OCI-LY1 (cell line): Measurements from ENCODE around the gene CA6.

ENCODE experiments used
- EZH2 ChIP-seq: fragments of 200-600 bp; sonication (generic), shearing (Covaris generic); IDR thresholded peaks from 2 replicates; pipeline ENCODE4 v1.8.0; 2017; ENCODE audit warnings: borderline replicate concordance, mixed run types, mild to moderate bottlenecking, antibody characterized with exemption, low read length, moderate library complexity, mixed read lengths
- TF ChIP-seq, protein P1 (sequence below): fragments of 200-600 bp; sonication (generic), shearing (Covaris generic); IDR thresholded peaks from 2 replicates; pipeline ENCODE4 v1.5.1; 2017; ENCODE audit warnings: mild to moderate bottlenecking, antibody characterized with exemption, low read length, moderate library complexity, mixed read lengths

DNA sequence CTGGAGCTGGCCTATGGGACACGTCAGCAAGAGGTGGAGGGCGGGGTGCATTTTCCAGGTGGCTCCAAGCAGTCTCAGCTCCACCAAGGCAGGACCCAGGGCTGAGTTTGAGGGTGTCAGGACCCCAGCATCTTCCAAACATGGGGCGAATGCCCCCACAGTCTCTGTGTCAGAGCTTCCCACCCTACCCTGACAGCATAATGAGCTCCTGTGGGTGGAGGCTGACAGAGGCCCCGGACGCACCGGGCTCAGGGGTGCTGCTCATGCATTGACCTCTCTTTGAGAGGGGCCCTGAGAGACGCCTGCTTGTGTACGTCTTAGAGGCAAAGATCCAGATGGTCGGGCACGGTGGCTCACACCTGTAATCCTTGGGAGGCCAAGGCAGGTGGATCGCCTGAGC lies 43.4 kb downstream of the CA6 start:
- TF ChIP-seq, protein P1, sequence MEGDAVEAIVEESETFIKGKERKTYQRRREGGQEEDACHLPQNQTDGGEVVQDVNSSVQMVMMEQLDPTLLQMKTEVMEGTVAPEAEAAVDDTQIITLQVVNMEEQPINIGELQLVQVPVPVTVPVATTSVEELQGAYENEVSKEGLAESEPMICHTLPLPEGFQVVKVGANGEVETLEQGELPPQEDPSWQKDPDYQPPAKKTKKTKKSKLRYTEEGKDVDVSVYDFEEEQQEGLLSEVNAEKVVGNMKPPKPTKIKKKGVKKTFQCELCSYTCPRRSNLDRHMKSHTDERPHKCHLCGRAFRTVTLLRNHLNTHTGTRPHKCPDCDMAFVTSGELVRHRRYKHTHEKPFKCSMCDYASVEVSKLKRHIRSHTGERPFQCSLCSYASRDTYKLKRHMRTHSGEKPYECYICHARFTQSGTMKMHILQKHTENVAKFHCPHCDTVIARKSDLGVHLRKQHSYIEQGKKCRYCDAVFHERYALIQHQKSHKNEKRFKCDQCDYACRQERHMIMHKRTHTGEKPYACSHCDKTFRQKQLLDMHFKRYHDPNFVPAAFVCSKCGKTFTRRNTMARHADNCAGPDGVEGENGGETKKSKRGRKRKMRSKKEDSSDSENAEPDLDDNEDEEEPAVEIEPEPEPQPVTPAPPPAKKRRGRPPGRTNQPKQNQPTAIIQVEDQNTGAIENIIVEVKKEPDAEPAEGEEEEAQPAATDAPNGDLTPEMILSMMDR, result no peak
- no peak for TF ChIP-seq EZH2
